Mesenchymal stem cell (in vitro differentiated cells and primary cell): ENCODE results near the gene ELFN2.

Experiments
- DNase-seq: peaks from one replicate; pipeline ENCODE4 v3.0.0-alpha.2; 2013
- H2AFZ ChIP-seq: one replicate; pipeline ENCODE4 v1.6.1; 2013; ENCODE audit warnings: low read depth, mild to moderate bottlenecking, control low read depth, inconsistent platforms, low read length, moderate library complexity
- H2AK5ac ChIP-seq: 2 replicates; pipeline ENCODE4 v1.6.1; 2013; ENCODE audit warnings: low read length, moderate library complexity, mild to moderate bottlenecking, inconsistent platforms; ENCODE audit not compliant: severe bottlenecking
- H2BK120ac ChIP-seq: one replicate; pipeline ENCODE4 v1.6.1; 2013; ENCODE audit warnings: low read depth, mild to moderate bottlenecking, inconsistent platforms, low read length, moderate library complexity
- H2BK12ac ChIP-seq, 2 experiments: one replicate each; pipeline ENCODE4 v1.6.1; 2013; ENCODE audit warnings: inconsistent platforms in 2 of 2, low read length in 2 of 2, mild to moderate bottlenecking in 2 of 2, moderate library complexity in 2 of 2, control low read depth in 1 of 2
- H2BK15ac ChIP-seq: one replicate; pipeline ENCODE4 v1.6.1; 2013; ENCODE audit warnings: mild to moderate bottlenecking, low read depth, inconsistent platforms; ENCODE audit not compliant: poor library complexity, severe bottlenecking
- H2BK5ac ChIP-seq: 2 replicates; pipeline ENCODE4 v1.6.1; 2013; ENCODE audit warnings: low read depth, mild to moderate bottlenecking, low read length, control low read depth, inconsistent platforms; ENCODE audit not compliant: poor library complexity, severe bottlenecking
- H3K14ac ChIP-seq, 2 experiments: one replicate each; pipeline ENCODE4 v1.6.1; 2013; ENCODE audit warnings: inconsistent platforms in 2 of 2, low read length in 2 of 2, control low read depth in 1 of 2, mild to moderate bottlenecking in 1 of 2, moderate library complexity in 1 of 2
- H3K18ac ChIP-seq, 2 experiments: one replicate each; pipeline ENCODE4 v1.6.1; 2013; ENCODE audit warnings: inconsistent platforms in 2 of 2, low read length in 2 of 2, control low read depth in 1 of 2, low read depth in 1 of 2, mild to moderate bottlenecking in 1 of 2
- H3K23ac ChIP-seq, 2 experiments: one replicate each; pipeline ENCODE4 v1.6.1; 2013; ENCODE audit warnings: inconsistent platforms in 2 of 2, low read length in 2 of 2, mild to moderate bottlenecking in 2 of 2, moderate library complexity in 2 of 2, control low read depth in 1 of 2
- H3K27ac ChIP-seq: 2 replicates; pipeline ENCODE4 v1.5.1; 2013; ENCODE audit warnings: mild to moderate bottlenecking, moderate library complexity, low read length, control low read depth, inconsistent platforms; ENCODE audit not compliant: poor library complexity, severe bottlenecking
- H3K27me3 ChIP-seq, 2 experiments: 2 replicates each; pipeline versions ENCODE4 v1.6.1 to v1.7.0; 2013; ENCODE audit warnings: low read length in 2 of 2, mild to moderate bottlenecking in 2 of 2, moderate library complexity in 2 of 2, control low read depth in 1 of 2, inconsistent platforms in 1 of 2; ENCODE audit not compliant: control insufficient read depth in 1 of 2, insufficient read depth in 1 of 2
- H3K36me3 ChIP-seq, 2 experiments: 2 replicates each; pipeline versions ENCODE4 v1.6.1 to v1.7.0; 2013; ENCODE audit warnings: low read length in 2 of 2, control low read depth in 1 of 2, inconsistent platforms in 1 of 2, low read depth in 1 of 2, mild to moderate bottlenecking in 1 of 2; ENCODE audit not compliant: insufficient read depth in 2 of 2, control insufficient read depth in 1 of 2
- H3K4ac ChIP-seq, 2 experiments: one replicate each; pipeline ENCODE4 v1.6.1; 2013; ENCODE audit warnings: inconsistent platforms in 2 of 2, low read length in 2 of 2, mild to moderate bottlenecking in 2 of 2, moderate library complexity in 2 of 2, control low read depth in 1 of 2, low read depth in 1 of 2
- H3K4me1 ChIP-seq: 2 replicates; pipeline ENCODE4 v1.6.1; 2013; ENCODE audit warnings: low read depth, low read length, control low read depth; ENCODE audit not compliant: control insufficient read depth, insufficient read depth
- H3K4me2 ChIP-seq: 2 replicates; pipeline ENCODE4 v1.6.1; 2013; ENCODE audit warnings: low read length, mild to moderate bottlenecking, inconsistent platforms; ENCODE audit not compliant: poor library complexity, severe bottlenecking
- H3K4me3 ChIP-seq, 2 experiments: 2 replicates each; pipeline versions ENCODE4 v1.5.1 to v1.7.0; 2013; ENCODE audit warnings: low read length in 2 of 2, mild to moderate bottlenecking in 2 of 2, control low read depth in 1 of 2, low read depth in 1 of 2; ENCODE audit not compliant: insufficient read depth in 1 of 2
- H3K79me1 ChIP-seq: replicated peaks from 2 replicates; pipeline ENCODE4 v1.6.1; 2013; ENCODE audit warnings: mild to moderate bottlenecking, control low read depth, low read length, inconsistent platforms; ENCODE audit not compliant: poor library complexity, severe bottlenecking
- H3K9ac ChIP-seq: 2 replicates; pipeline ENCODE4 v1.7.0; 2013; ENCODE audit warnings: mild to moderate bottlenecking, low read length, moderate library complexity
- H3K9me3 ChIP-seq: 2 replicates; pipeline ENCODE4 v1.7.0; 2013; ENCODE audit warnings: mild to moderate bottlenecking, low read length; ENCODE audit not compliant: control insufficient read depth
- H4K8ac ChIP-seq: one replicate; pipeline ENCODE4 v1.6.1; 2013; ENCODE audit warnings: inconsistent platforms, mild to moderate bottlenecking, low read length, moderate library complexity
- H4K91ac ChIP-seq: one replicate; pipeline ENCODE4 v1.6.1; 2013; ENCODE audit warnings: mild to moderate bottlenecking, low read length, inconsistent platforms
- WGBS: methylation state at CpG from one replicate; pipeline ENCODE4 v1.1.7; 2013; ENCODE audit warnings: mixed read lengths; 5-methylcytosine and 5-hydroxymethylcytosine counted together

The ELFN2 gene

GRCh38 chr22:37415210-37415609, 12.1 kb downstream of the ELFN2 start:
- Histone ChIP-seq H3K36me3 (peaks cover 0 to 63% of the 10 kb centered on the region in 2 experiments), H3K4ac (no peak overlapping the region), H2AFZ (no peak overlapping the region), H3K79me1 (peaks cover 38% of the 10 kb centered on the region), H3K9me3 (no peaks in the 10 kb centered on the region), H2BK15ac (no peak overlapping the region), H2BK120ac (no peak overlapping the region), H3K27ac (no peak overlapping the region), H3K14ac (peak overlapping the region in 1 of 2 experiments; percentile 33), H4K8ac (no peak overlapping the region), H3K23ac (no peak overlapping the region), H2AK5ac (no peak overlapping the region), H3K27me3 (peaks cover 0 to 91% of the 10 kb centered on the region in 2 experiments), H3K9ac (no peak overlapping the region), H3K18ac (no peak overlapping the region), H2BK5ac (no peak overlapping the region), H2BK12ac (no peak overlapping the region), H3K4me3 (no peak overlapping the region), H4K91ac (no peak overlapping the region), H3K4me2 (no peak overlapping the region), H3K4me1 (peaks cover 56% of the 10 kb centered on the region)
- 96% methylated on average over 8 of the region's 8 CpGs for WGBS
- DNase-seq = no peak

- H2BK15ac ChIP-seq = no peak overlapping the region
- H3K14ac ChIP-seq = no peak overlapping the region
- H2BK12ac ChIP-seq = no peak overlapping the region
- H2AK5ac ChIP-seq = no peak overlapping the region
- WGBS = 85% methylated on average over 2 of the region's 2 CpGs
- peaks cover 56% of the 10 kb centered on the region for H3K4me1 ChIP-seq
- no peak overlapping the region for H3K27ac ChIP-seq
- H3K23ac ChIP-seq = no peak overlapping the region
- no peak overlapping the region for H4K91ac ChIP-seq
- peaks cover 44% of the 10 kb centered on the region for H3K79me1 ChIP-seq
- H2AFZ ChIP-seq = no peak overlapping the region
- H3K4ac ChIP-seq = no peak overlapping the region
- no peak overlapping the region for H2BK5ac ChIP-seq
- no peak for DNase-seq
- no peak overlapping the region for H3K18ac ChIP-seq
- H3K4me3 ChIP-seq = no peak overlapping the region
- no peak overlapping the region for H2BK120ac ChIP-seq
- H3K4me2 ChIP-seq = no peak overlapping the region
- H4K8ac ChIP-seq = no peak overlapping the region
- no peak overlapping the region for H3K9ac ChIP-seq
- peaks cover 0 to 95% of the 10 kb centered on the region in 2 experiments for H3K27me3 ChIP-seq
- peaks cover 0 to 72% of the 10 kb centered on the region in 2 experiments for H3K36me3 ChIP-seq
- no peaks in the 10 kb centered on the region for H3K9me3 ChIP-seq
Observed at GRCh38 chr22:37414288-37414687, 13.0 kb downstream of the ELFN2 start.

GRCh38 chr22:37413546-37413945, 13.7 kb downstream of the ELFN2 start:
- Histone ChIP-seq H3K36me3 (peaks cover 0 to 78% of the 10 kb centered on the region in 2 experiments), H4K8ac (no peak overlapping the region), H3K4me1 (peaks cover 49% of the 10 kb centered on the region), H2BK12ac (no peak overlapping the region), H2BK120ac (no peak overlapping the region), H3K18ac (no peak overlapping the region), H3K4me2 (no peak overlapping the region), H3K9ac (no peak overlapping the region), H4K91ac (no peak overlapping the region), H3K14ac (no peak overlapping the region), H3K79me1 (peaks cover 47% of the 10 kb centered on the region), H3K4me3 (no peak overlapping the region), H2BK15ac (no peak overlapping the region), H2BK5ac (no peak overlapping the region), H3K23ac (no peak overlapping the region), H3K27ac (no peak overlapping the region), H2AFZ (no peak overlapping the region), H3K27me3 (peaks cover 0 to 94% of the 10 kb centered on the region in 2 experiments), H3K4ac (no peak overlapping the region), H2AK5ac (no peak overlapping the region), H3K9me3 (no peaks in the 10 kb centered on the region)
- DNase-seq = no peak
- WGBS = 94% methylated on average over 4 of the region's 4 CpGs

GRCh38 chr22:37412495-37413250, 14.6 kb downstream of the ELFN2 start:
- Histone ChIP-seq H3K4me2 (no peak overlapping the region), H3K4me1 (peaks cover 43% of the 10 kb centered on the region), H3K23ac (no peak overlapping the region), H3K18ac (no peak overlapping the region), H2BK5ac (no peak overlapping the region), H3K27me3 (peaks cover 0 to 96% of the 10 kb centered on the region in 2 experiments), H4K8ac (no peak overlapping the region), H2AFZ (no peak overlapping the region), H3K4me3 (no peak overlapping the region), H3K9me3 (no peaks in the 10 kb centered on the region), H3K14ac (no peak overlapping the region), H2BK12ac (no peak overlapping the region), H3K9ac (no peak overlapping the region), H3K4ac (no peak overlapping the region), H3K36me3 (peaks cover 0 to 85% of the 10 kb centered on the region in 2 experiments), H3K79me1 (peaks cover 52% of the 10 kb centered on the region), H4K91ac (no peak overlapping the region), H3K27ac (no peak overlapping the region), H2BK15ac (no peak overlapping the region), H2AK5ac (peak overlapping the region; percentile 19), H2BK120ac (no peak overlapping the region)
- no peak for DNase-seq
- WGBS = 87% methylated on average over 14 of the region's 16 CpGs
